Neuronal stem cell (in vitro differentiated cells): ENCODE results near the gene PPARG.
A peak's percentile ranks its signal among the peaks of the same experiment; 100 is the strongest.
"Not testable (repeated sequence)": the region's sequence is repeated elsewhere in the genome, so short reads cannot be mapped to it uniquely, and the experiment has no call there.

Experiments
- DNase-seq: peaks from one replicate; pipeline ENCODE4 v3.0.0-alpha.2; 2013; ENCODE audit warnings: low spot score
- H2AFZ ChIP-seq: one replicate; pipeline ENCODE4 v1.6.1; 2013; ENCODE audit warnings: mild to moderate bottlenecking, low read length, inconsistent platforms
- H2AK5ac ChIP-seq: 2 replicates; pipeline ENCODE4 v1.6.1; 2013; ENCODE audit warnings: low read depth, mild to moderate bottlenecking, inconsistent platforms, low read length, moderate library complexity, mixed read lengths
- H2BK120ac ChIP-seq: 2 replicates; pipeline ENCODE4 v1.6.1; 2013; ENCODE audit warnings: low read depth, mild to moderate bottlenecking, inconsistent platforms, low read length, moderate library complexity, mixed read lengths
- H2BK12ac ChIP-seq: one replicate; pipeline ENCODE4 v1.6.1; 2013; ENCODE audit warnings: low read length, inconsistent platforms
- H2BK15ac ChIP-seq: 2 replicates; pipeline ENCODE4 v1.6.1; 2013; ENCODE audit warnings: mild to moderate bottlenecking, low read length, inconsistent platforms, mixed read lengths
- H2BK5ac ChIP-seq: one replicate; pipeline ENCODE4 v1.6.1; 2013; ENCODE audit warnings: inconsistent platforms, mild to moderate bottlenecking, low read length, moderate library complexity
- H3K14ac ChIP-seq: one replicate; pipeline ENCODE4 v1.6.1; 2013; ENCODE audit warnings: low read length, inconsistent platforms
- H3K18ac ChIP-seq: 2 replicates; pipeline ENCODE4 v1.6.1; 2013; ENCODE audit warnings: low read length, inconsistent platforms
- H3K23ac ChIP-seq: 2 replicates; pipeline ENCODE4 v1.6.1; 2013; ENCODE audit warnings: low read depth, mild to moderate bottlenecking, mixed read lengths, low read length, inconsistent platforms; ENCODE audit not compliant: poor library complexity
- H3K27ac ChIP-seq: replicated peaks from 3 replicates; pipeline ENCODE4 v1.5.1; 2013; ENCODE audit warnings: low read length, inconsistent platforms
- H3K27me3 ChIP-seq, 3 experiments: 2 replicates each; pipeline ENCODE4 v1.6.1; 2013; ENCODE audit warnings: low read length in 3 of 3, mild to moderate bottlenecking in 2 of 3, inconsistent platforms in 1 of 3, low read depth in 1 of 3, mixed read lengths in 1 of 3, moderate library complexity in 1 of 3; ENCODE audit not compliant: control insufficient read depth in 3 of 3, insufficient read depth in 3 of 3
- H3K36me3 ChIP-seq, 2 donors: replicated peaks in 1 of 2; 2 replicates each; pipeline ENCODE4 v1.6.1; 2013; ENCODE audit warnings: low read length in 2 of 2; ENCODE audit not compliant: control insufficient read depth in 2 of 2, insufficient read depth in 2 of 2
- H3K4ac ChIP-seq: 2 replicates; pipeline ENCODE4 v1.6.1; 2013; ENCODE audit warnings: inconsistent platforms, mild to moderate bottlenecking, low read length, moderate library complexity
- H3K4me1 ChIP-seq, 2 donors: 1 replicate in 1 of 2; 2 replicates in 1 of 2; pipeline ENCODE4 v1.6.1; 2013; ENCODE audit warnings: low read length in 2 of 2, low read depth in 1 of 2; ENCODE audit not compliant: control insufficient read depth in 2 of 2, insufficient read depth in 1 of 2
- H3K4me2 ChIP-seq: one replicate; pipeline ENCODE4 v1.6.1; 2013; ENCODE audit warnings: mild to moderate bottlenecking, low read length, inconsistent platforms; ENCODE audit not compliant: insufficient read depth, poor library complexity, severe bottlenecking
- H3K4me3 ChIP-seq, 2 donors: 2 replicates each; pipeline ENCODE4 v1.5.1; 2013; ENCODE audit warnings: low read length in 2 of 2, mild to moderate bottlenecking in 2 of 2, inconsistent platforms in 1 of 2, moderate library complexity in 1 of 2
- H3K79me1 ChIP-seq: one replicate; pipeline ENCODE4 v1.6.1; 2013; ENCODE audit warnings: low read depth, mild to moderate bottlenecking, inconsistent platforms, low read length, moderate library complexity
- H3K9ac ChIP-seq: one replicate; pipeline ENCODE4 v1.6.1; 2013; ENCODE audit warnings: mild to moderate bottlenecking, low read depth, low read length, inconsistent platforms; ENCODE audit not compliant: poor library complexity
- H3K9me3 ChIP-seq, 2 donors: replicated peaks in 1 of 2; 2 replicates each; pipeline versions ENCODE3 to v1.6.1; 2013; ENCODE audit warnings: low read length in 2 of 2, mild to moderate bottlenecking in 2 of 2, inconsistent platforms in 1 of 2, low read depth in 1 of 2, mixed read lengths in 1 of 2, moderate library complexity in 1 of 2; ENCODE audit not compliant: control insufficient read depth in 2 of 2, insufficient read depth in 1 of 2
- H4K8ac ChIP-seq: one replicate; pipeline ENCODE4 v1.6.1; 2013; ENCODE audit warnings: low read depth, mild to moderate bottlenecking, inconsistent platforms, low read length, moderate library complexity
- H4K91ac ChIP-seq: one replicate; pipeline ENCODE4 v1.6.1; 2013; ENCODE audit warnings: low read length, low read depth, mild to moderate bottlenecking, inconsistent platforms; ENCODE audit not compliant: poor library complexity
- WGBS, 2 donors: extraction: QIAGEN DNeasy Blood & Tissue Kit; methylation state at CpG; one replicate each; pipeline ENCODE4 v1.1.7; 2013; ENCODE audit warnings: missing lambda C conversion rate in 2 of 2, mixed read lengths in 1 of 2; ENCODE audit not compliant: insufficient read length in 2 of 2, insufficient replicate concordance in 1 of 2; ENCODE audit errors: extremely low coverage in 2 of 2; 5-methylcytosine and 5-hydroxymethylcytosine counted together

Gene PPARG

DNA sequence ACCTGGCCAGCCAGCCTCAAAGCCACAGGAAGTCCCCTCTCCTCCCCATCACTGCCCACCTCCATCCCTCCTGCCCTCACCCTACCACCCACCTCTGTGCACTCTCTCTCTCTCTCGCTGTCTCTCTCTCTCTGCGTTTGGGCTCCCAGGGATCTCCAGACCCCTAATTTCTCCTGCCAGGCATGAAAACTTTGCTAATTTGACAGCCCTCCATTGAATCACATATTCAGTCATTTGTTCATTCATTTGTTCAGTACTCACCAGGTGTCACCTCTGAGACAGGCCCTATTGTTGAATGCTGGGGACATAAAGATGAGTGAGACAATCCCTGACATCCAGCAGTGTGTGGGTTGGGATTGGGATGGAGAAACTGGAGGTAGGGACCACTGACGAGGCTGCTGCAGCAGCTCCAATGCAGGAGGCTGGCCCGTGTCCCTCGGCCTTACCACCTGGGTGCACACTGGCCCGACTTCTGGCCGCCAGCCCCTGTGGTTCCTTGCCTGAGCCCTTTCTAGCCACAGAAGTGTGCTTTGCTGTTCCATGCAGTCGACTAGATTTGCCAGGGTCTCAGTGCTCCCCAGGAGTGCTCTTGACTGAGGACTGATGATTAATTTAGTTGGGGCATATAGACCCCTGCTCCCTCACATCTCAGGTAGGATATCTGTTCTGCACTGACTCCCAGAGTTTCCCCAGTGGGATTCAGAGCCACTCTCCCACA lies 156.8 kb downstream of the PPARG start:
- Histone ChIP-seq H3K36me3 (no peaks in the 10 kb centered on the region), H3K14ac (peak overlapping the region; percentile 10), H4K91ac (no peak overlapping the region), H3K4me2 (no peak overlapping the region), H2BK15ac (no peak overlapping the region), H4K8ac (no peak overlapping the region), H2BK5ac (no peak overlapping the region), H3K23ac (no peak overlapping the region), H3K9ac (no peak overlapping the region), H3K4ac (no peak overlapping the region), H2AK5ac (no peak overlapping the region), H3K18ac (no peak overlapping the region), H3K4me1 (peaks cover 3 to 19% of the 10 kb centered on the region in 2 donors), H2AFZ (no peak overlapping the region), H2BK12ac (no peak overlapping the region), H2BK120ac (no peak overlapping the region), H3K4me3 (no peak overlapping the region), H3K27me3 (peaks cover 0 to 31% (median 0%) of the 10 kb centered on the region in 3 experiments), H3K27ac (no peak overlapping the region), H3K79me1 (no peaks in the 10 kb centered on the region), H3K9me3 (no peaks in the 10 kb centered on the region)
- DNase-seq = no peak
- WGBS, 2 donors = no CpG with 5 or more reads among the region's 8 CpGs

DNA sequence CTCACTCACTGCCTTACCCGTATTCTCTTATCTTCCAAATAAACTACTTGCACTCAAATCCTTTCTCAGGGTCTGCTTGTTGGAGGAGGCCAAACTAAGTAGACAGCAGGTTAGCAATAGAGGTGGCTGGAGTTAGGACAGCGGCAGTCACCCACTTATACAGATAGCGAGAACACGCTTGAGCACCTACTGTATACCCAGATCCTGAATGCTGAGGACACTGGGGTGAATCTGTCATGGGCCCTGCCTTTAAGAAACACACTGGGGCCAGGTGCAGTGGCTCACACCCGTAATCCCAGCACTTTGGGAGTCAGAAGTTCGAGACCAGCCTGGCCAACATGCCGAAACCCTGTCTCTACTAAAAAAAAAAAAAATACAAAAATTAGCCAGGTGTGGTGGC lies 157.4 kb downstream of the PPARG start:
- peaks cover 0 to 31% (median 0%) of the 10 kb centered on the region in 3 experiments for H3K27me3 ChIP-seq
- no peak overlapping the region for H3K14ac ChIP-seq
- peaks cover 2 to 13% of the 10 kb centered on the region in 2 donors for H3K4me1 ChIP-seq
- H2BK15ac ChIP-seq = no peak overlapping the region
- no peak overlapping the region for H3K4ac ChIP-seq
- no peak overlapping the region for H2AFZ ChIP-seq
- H3K9me3 ChIP-seq = no peaks in the 10 kb centered on the region
- H3K79me1 ChIP-seq = no peaks in the 10 kb centered on the region
- no peak overlapping the region for H3K9ac ChIP-seq
- H3K27ac ChIP-seq = no peak overlapping the region
- no peak overlapping the region for H3K23ac ChIP-seq
- no peak overlapping the region for H3K4me2 ChIP-seq
- DNase-seq = no peak
- H3K36me3 ChIP-seq = no peaks in the 10 kb centered on the region
- H4K8ac ChIP-seq = no peak overlapping the region
- no CpG with 5 or more reads among the region's 7 CpGs for whole genome bisulfite sequencing, 2 donors
- no peak overlapping the region for H2BK5ac ChIP-seq
- no peak overlapping the region for H4K91ac ChIP-seq
- no peak overlapping the region for H2AK5ac ChIP-seq
- H2BK120ac ChIP-seq = no peak overlapping the region
- no peak overlapping the region for H3K4me3 ChIP-seq
- H3K18ac ChIP-seq = no peak overlapping the region
- no peak overlapping the region for H2BK12ac ChIP-seq

DNA sequence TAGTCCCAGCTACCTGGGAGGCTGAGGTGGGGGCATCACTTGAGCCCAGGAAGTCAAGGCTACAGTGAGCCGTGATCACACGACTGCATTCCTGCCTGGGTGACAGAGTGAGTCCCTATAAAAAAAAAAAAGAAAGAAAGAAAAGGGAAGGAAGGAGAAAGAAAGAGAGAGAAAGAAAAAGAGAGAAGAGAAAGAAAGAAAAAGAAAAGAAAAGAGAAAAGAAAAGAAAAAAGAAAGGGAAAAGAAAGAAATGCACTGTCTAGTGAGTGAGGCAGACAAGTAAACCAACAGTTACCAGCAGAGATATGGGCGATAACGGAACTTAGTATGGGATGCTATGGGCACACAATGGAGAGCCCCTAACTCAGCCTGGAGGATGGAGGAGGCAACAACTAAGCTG lies 158.2 kb downstream of the PPARG start:
- H3K4me2 ChIP-seq = no peak overlapping the region
- no peak overlapping the region for H4K8ac ChIP-seq
- no peak overlapping the region for H2AFZ ChIP-seq
- no peak overlapping the region for H3K9ac ChIP-seq
- H3K4ac ChIP-seq = no peak overlapping the region
- no peak overlapping the region for H2BK5ac ChIP-seq
- peaks cover 0 to 2% of the 10 kb centered on the region in 2 donors for H3K9me3 ChIP-seq
- H3K36me3 ChIP-seq = no peaks in the 10 kb centered on the region
- no peak overlapping the region for H3K4me3 ChIP-seq
- no peak overlapping the region for H4K91ac ChIP-seq
- DNase-seq = no peak
- H3K27ac ChIP-seq = no peak overlapping the region
- H3K18ac ChIP-seq = no peak overlapping the region
- no peak overlapping the region for H3K23ac ChIP-seq
- H3K27me3 ChIP-seq = peaks cover 0 to 29% (median 0%) of the 10 kb centered on the region in 3 experiments
- H2BK12ac ChIP-seq = no peak overlapping the region
- H3K4me1 ChIP-seq = peaks cover 0 to 10% of the 10 kb centered on the region in 2 donors
- WGBS, 2 donors = no CpG with 5 or more reads among the region's 4 CpGs
- H3K14ac ChIP-seq = no peak overlapping the region
- no peak overlapping the region for H2AK5ac ChIP-seq
- no peak overlapping the region for H2BK15ac ChIP-seq
- no peaks in the 10 kb centered on the region for H3K79me1 ChIP-seq
- no peak overlapping the region for H2BK120ac ChIP-seq

DNA sequence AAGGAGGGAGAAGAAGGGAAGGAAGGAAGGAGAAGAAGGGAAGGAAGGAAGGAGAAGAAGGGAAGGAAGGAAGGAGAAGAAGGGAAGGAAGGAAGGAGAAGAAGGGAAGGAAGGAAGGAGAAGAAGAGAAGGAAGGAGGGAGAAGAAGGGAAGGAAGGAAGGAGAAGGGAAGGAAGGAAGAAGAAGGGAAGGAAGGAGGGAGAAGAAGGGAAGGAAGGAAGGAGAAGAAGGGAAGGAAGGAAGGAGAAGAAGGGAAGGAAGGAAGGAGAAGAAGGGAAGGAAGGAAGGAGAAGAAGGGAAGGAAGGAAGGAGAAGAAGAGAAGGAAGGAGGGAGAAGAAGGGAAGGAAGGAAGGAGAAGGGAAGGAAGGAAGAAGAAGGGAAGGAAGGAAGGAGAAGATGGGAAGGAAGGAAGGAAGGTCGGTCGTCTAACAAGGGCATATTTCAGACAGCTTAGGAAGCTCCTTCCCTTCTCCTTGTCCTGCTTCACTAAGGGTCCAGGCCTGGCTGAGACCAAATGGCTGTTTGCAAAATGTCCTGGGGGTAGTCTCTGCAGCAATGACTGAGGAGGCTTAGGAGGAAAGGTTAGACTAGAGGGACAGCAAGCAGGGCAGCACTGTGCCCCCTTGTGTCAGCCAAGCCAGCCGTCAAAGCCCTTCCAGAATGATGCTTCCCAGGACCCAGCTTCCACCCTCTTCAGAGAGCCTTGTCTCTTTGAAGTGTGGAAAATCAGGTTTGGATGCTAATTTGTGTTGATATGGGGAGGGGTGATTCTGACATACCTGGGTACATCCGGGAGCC lies 159.7 kb downstream of the PPARG start:
- H2BK120ac ChIP-seq, H3K4me3 ChIP-seq, H2AFZ ChIP-seq, H4K91ac ChIP-seq, H3K4ac ChIP-seq, H3K9me3 ChIP-seq, H4K8ac ChIP-seq, H3K79me1 ChIP-seq, H2BK12ac ChIP-seq, H3K14ac ChIP-seq, H3K4me2 ChIP-seq, H2BK15ac ChIP-seq, H3K18ac ChIP-seq, H3K36me3 ChIP-seq, H2AK5ac ChIP-seq, H2BK5ac ChIP-seq, H3K9ac ChIP-seq, H3K23ac ChIP-seq, DNase-seq, H3K27ac ChIP-seq: not testable (repeated sequence)
- WGBS, 2 donors = no CpG with 5 or more reads among the region's 4 CpGs
- Histone ChIP-seq H3K27me3 (peaks cover 0 to 21% (median 0%) of the 10 kb centered on the region in 3 experiments), H3K4me1 (peaks cover 0 to 10% of the 10 kb centered on the region in 2 donors)
